NAMALWA (cell line): ENCODE data around the gene THSD7B.

ENCODE experiments used
- DNase-seq: peaks from one replicate; pipeline ENCODE4 v3.0.0-alpha.2; 2015; ENCODE audit warnings: low spot score

Gene THSD7B

GRCh38 chr2:137380610-137381009 is 615.3 kb downstream of the THSD7B start:
- no peak for DNase-seq

- DNase-seq: no peak
Observed at GRCh38 chr2:137381731-137382130, 616.4 kb downstream of the THSD7B start.

GRCh38 chr2:137383391-137383790 is 618.0 kb downstream of the THSD7B start:
- DNase-seq: peak; percentile 33

GRCh38 chr2:137387044-137387443 is 621.7 kb downstream of the THSD7B start:
- no peak for DNase-seq

GRCh38 chr2:137405496-137405895 is 640.2 kb downstream of the THSD7B start:
- no peak for DNase-seq

- no peak for DNase-seq
Observed at GRCh38 chr2:137411585-137411984, 646.2 kb downstream of the THSD7B start.

- no peak for DNase-seq
Observed at GRCh38 chr2:137420744-137421143, 655.4 kb downstream of the THSD7B start.

GRCh38 chr2:137435162-137435561 is 669.8 kb downstream of the THSD7B start:
- no peak for DNase-seq

GRCh38 chr2:137437386-137437785 is 672.0 kb downstream of the THSD7B start:
- DNase-seq: no peak

- no peak for DNase-seq
Observed at GRCh38 chr2:137444970-137445369, 679.6 kb downstream of the THSD7B start.

GRCh38 chr2:137449454-137449853 is 684.1 kb downstream of the THSD7B start:
- DNase-seq: peak; percentile 13

- DNase-seq: no peak
Observed at GRCh38 chr2:137454886-137455285, 689.5 kb downstream of the THSD7B start.

GRCh38 chr2:137467246-137467862 is 702.0 kb downstream of the THSD7B start:
- peak; percentile 54 for DNase-seq

GRCh38 chr2:137493261-137493660 is 727.9 kb downstream of the THSD7B start:
- DNase-seq: no peak

- DNase-seq: no peak
Observed at GRCh38 chr2:137500599-137500998, 735.3 kb downstream of the THSD7B start.

- no peak for DNase-seq
Observed at GRCh38 chr2:137507237-137507636, 741.9 kb downstream of the THSD7B start.

- DNase-seq: no peak
Observed at GRCh38 chr2:137508739-137509384, 743.5 kb downstream of the THSD7B start.

GRCh38 chr2:137511526-137511925 is 746.2 kb downstream of the THSD7B start:
- DNase-seq: no peak

- DNase-seq: no peak
Observed at GRCh38 chr2:137521653-137522619, 756.6 kb downstream of the THSD7B start.

GRCh38 chr2:137522620-137523011 is 757.3 kb downstream of the THSD7B start:
- DNase-seq: no peak

GRCh38 chr2:137523931-137524330 is 758.6 kb downstream of the THSD7B start:
- no peak for DNase-seq

GRCh38 chr2:137525132-137525531 is 759.8 kb downstream of the THSD7B start:
- no peak for DNase-seq
